GM23338 (cell line): ENCODE data around the gene PNPLA7. TPM values are rescaled to one million over a fixed set of nuclear protein-coding genes. Genes with fewer than 3 reads are reported as not detected.

Experiments used
- ATAC-seq: fragments of 200-7000 bp; cut with Tn5 transposase; 3 replicates; pipeline ENCODE4 v1.9.1; 2020
- DNase-seq: peaks from one replicate; pipeline ENCODE4 v3.0.0-alpha.2; 2015; ENCODE audit warnings: low spot score
- H2AFZ ChIP-seq: fragments of 200-600 bp; sonication (generic); 2 replicates; pipeline ENCODE4 v1.8.0; 2016; ENCODE audit warnings: antibody characterized with exemption, mild to moderate bottlenecking, moderate library complexity
- H3F3A ChIP-seq: fragments of 200-600 bp; sonication (generic); replicated peaks from 2 replicates; pipeline ENCODE4 v1.8.0; 2017; ENCODE audit warnings: antibody characterized with exemption, mixed run types, low read depth
- H3K27ac ChIP-seq: fragments of 200-600 bp; sonication (generic); 2 replicates; pipeline ENCODE4 v1.6.1; 2016; ENCODE audit warnings: low read depth
- H3K27me3 ChIP-seq: fragments of 200-600 bp; sonication (generic); 2 replicates; pipeline ENCODE4 v1.8.0; 2016; ENCODE audit warnings: mild to moderate bottlenecking, mixed run types, moderate library complexity; ENCODE audit not compliant: insufficient read depth
- H3K36me3 ChIP-seq: fragments of 200-600 bp; sonication (generic); 2 replicates; pipeline ENCODE4 v1.8.0; 2016; ENCODE audit warnings: mild to moderate bottlenecking; ENCODE audit not compliant: insufficient read depth
- H3K4me1 ChIP-seq: fragments of 200-600 bp; sonication (generic); 2 replicates; pipeline ENCODE4 v1.8.0; 2016; ENCODE audit warnings: mild to moderate bottlenecking, moderate library complexity; ENCODE audit not compliant: insufficient read depth
- H3K4me2 ChIP-seq: fragments of 200-600 bp; sonication (generic); 2 replicates; pipeline ENCODE4 v1.7.1; 2017; ENCODE audit warnings: mixed run types
- H3K4me3 ChIP-seq: fragments of 200-600 bp; sonication (generic); 2 replicates; pipeline ENCODE4 v1.6.1; 2016; ENCODE audit warnings: mixed run types
- H3K79me2 ChIP-seq: fragments of 200-600 bp; sonication (generic); replicated peaks from 2 replicates; pipeline ENCODE4 v1.8.0; 2017; ENCODE audit warnings: mild to moderate bottlenecking; ENCODE audit not compliant: insufficient read depth
- H3K9me2 ChIP-seq: fragments of 200-600 bp; sonication (generic); 2 replicates; pipeline ENCODE4 v1.8.0; 2017; ENCODE audit not compliant: insufficient read depth
- H4K20me1 ChIP-seq: fragments of 200-600 bp; sonication (generic); replicated peaks from 2 replicates; pipeline ENCODE4 v1.8.0; 2017; ENCODE audit warnings: mild to moderate bottlenecking; ENCODE audit not compliant: insufficient read depth
- H3K27ac Mint-ChIP-seq: 2 replicates; pipeline ENCODE4 v1.8.0; 2020; ENCODE audit warnings: inconsistent platforms, mild to moderate bottlenecking, moderate library complexity, mixed read lengths
- H3K27me3 Mint-ChIP-seq: 3 replicates; pipeline ENCODE4 v1.8.0; 2022; ENCODE audit warnings: low read depth, mild to moderate bottlenecking, moderate library complexity, mixed read lengths, inconsistent platforms; ENCODE audit not compliant: insufficient read depth, poor library complexity
- H3K36me3 Mint-ChIP-seq: 3 replicates; pipeline ENCODE4 v1.8.0; 2021; ENCODE audit warnings: low read depth, mild to moderate bottlenecking, inconsistent platforms, moderate library complexity, mixed read lengths
- H3K4me1 Mint-ChIP-seq: 3 replicates; pipeline ENCODE4 v1.8.0; 2020; ENCODE audit warnings: mild to moderate bottlenecking, inconsistent platforms, mixed read lengths
- H3K4me3 Mint-ChIP-seq: 3 replicates; pipeline ENCODE4 v1.8.0; 2021; ENCODE audit warnings: moderate library complexity, mild to moderate bottlenecking, inconsistent platforms, mixed read lengths
- H3K9me3 Mint-ChIP-seq: 3 replicates; pipeline ENCODE4 v1.8.0; 2020; ENCODE audit warnings: moderate library complexity, mild to moderate bottlenecking, inconsistent platforms, mixed read lengths
- EZH2 ChIP-seq: fragments of 200-600 bp; sonication (generic); IDR thresholded peaks from one replicate; pipeline ENCODE4 v1.8.0; 2017; ENCODE audit warnings: antibody characterized with exemption, mild to moderate bottlenecking, low read depth; ENCODE audit not compliant: unreplicated experiment
- JUNB ChIP-seq: IDR thresholded peaks from one replicate; pipeline ENCODE4 v1.6.1; 2016; ENCODE audit warnings: antibody characterized with exemption; ENCODE audit not compliant: unreplicated experiment
- NANOG ChIP-seq: IDR thresholded peaks from 2 replicates; pipeline ENCODE4 v1.6.1; 2016; ENCODE audit warnings: antibody characterized with exemption, borderline replicate concordance
- REST ChIP-seq: IDR thresholded peaks from one replicate; pipeline ENCODE4 v1.6.1; 2018; ENCODE audit warnings: antibody characterized with exemption; ENCODE audit not compliant: unreplicated experiment
- ZNF114 ChIP-seq: fragments of 250-450 bp; sonication (Bioruptor Pico); IDR thresholded peaks from 2 replicates; pipeline ENCODE4 v1.5.0; 2020; ENCODE audit warnings: mild to moderate bottlenecking, moderate library complexity
- ZNF331 ChIP-seq: fragments of 250-450 bp; sonication (Bioruptor Pico); IDR thresholded peaks from 2 replicates; pipeline ENCODE4 v1.5.0; 2020; ENCODE audit warnings: low read depth, mild to moderate bottlenecking, moderate library complexity
- ZNF462 ChIP-seq: fragments of 250-450 bp; sonication (Bioruptor Pico); IDR thresholded peaks from 2 replicates; pipeline ENCODE4 v1.5.0; 2020; ENCODE audit warnings: mild to moderate bottlenecking, moderate library complexity
- polyA plus RNA-seq: library from polyadenylated mRNA; unstranded; fragments of >200 nt; fragmentation: Nextera tagmentation; extraction: Ambion mirVana; gene quantifications from 2 replicates; pipeline ENCODE4 v1.2.1, GENCODE V29; 2016
- total RNA-seq: library from RNA; depleted of rRNA; stranded (reverse); fragments of >200 nt; shearing (Covaris generic); gene quantifications from 2 replicates; pipeline ENCODE4 v1.2.3, GENCODE V29; 2014

The PNPLA7 gene
- total and polyA plus RNA-seq, 2 experiments from 2014 or later, result 0.45 to 0.80 TPM

- TF ChIP-seq ZNF462 (CRISPR knock-in tag) (no peak), NANOG (no peak)
These were observed 73.3 kb downstream of the PNPLA7 start (continued) for GRCh38 chr9:137476856-137477255.

GRCh38 chr9:137475666-137476065, 74.5 kb downstream of the PNPLA7 start:
- no peak overlapping the region for H3K4me3 ChIP-seq
- H2AFZ ChIP-seq, result no peak overlapping the region
- H3K36me3 ChIP-seq, result no peaks in the 10 kb centered on the region; the same call in 1 of the 2 replicates
- DNase-seq (no peak), ATAC-seq (no peak)
- H3K27me3 ChIP-seq, result no peaks in the 10 kb centered on the region
- no peak overlapping the region for H3K4me2 ChIP-seq
- no peaks in the 10 kb centered on the region for H4K20me1 ChIP-seq
- H3K36me3 Mint-ChIP-seq, result peaks cover 8% of the 10 kb centered on the region; the same call in 1 of the 3 replicates
- no peaks in the 10 kb centered on the region for H3K79me2 ChIP-seq
- peaks cover 5% of the 10 kb centered on the region; the same call in 2 of the 3 replicates for H3K4me1 Mint-ChIP-seq
- peaks cover 3% of the 10 kb centered on the region for H3K27me3 Mint-ChIP-seq
- no peaks in the 10 kb centered on the region for H3K9me2 ChIP-seq
- H3K9me3 Mint-ChIP-seq, result peaks cover 25% of the 10 kb centered on the region
- no peak overlapping the region for H3K27ac ChIP-seq
- no peak overlapping the region for H3K4me3 Mint-ChIP-seq
- H3K4me1 ChIP-seq, result no peaks in the 10 kb centered on the region
- no peaks in the 10 kb centered on the region for H3F3A ChIP-seq
- H3K27ac Mint-ChIP-seq, result no peak overlapping the region
- no peak for TF ChIP-seq REST
- TF ChIP-seq ZNF114, result no peak
- no peak for TF ChIP-seq EZH2
- no peak for TF ChIP-seq JUNB
- no peak for TF ChIP-seq ZNF331 (CRISPR knock-in tag)
- TF ChIP-seq NANOG, result no peak
